Smooth muscle cell (in vitro differentiated cells): ENCODE measurements around the gene CDKN1C. TPM values are rescaled to one million over a fixed set of nuclear protein-coding genes. Genes with fewer than 3 reads are reported as not detected.

ENCODE experiments used
- DNase-seq: peaks from one replicate; lab custom pipeline; 2025; ENCODE audit not compliant: unreplicated experiment; lab: John Stamatoyannopoulos, UW
- H2AFZ ChIP-seq: fragments of 200-600 bp; sonication (generic); 2 replicates; pipeline ENCODE4 v1.6.0; 2016; ENCODE audit warnings: antibody characterized with exemption, low read depth, mild to moderate bottlenecking
- H3F3A ChIP-seq: fragments of 200-600 bp; sonication (generic); 2 replicates; pipeline ENCODE4 v1.6.0; 2017; ENCODE audit warnings: antibody characterized with exemption, low read depth
- H3K27ac ChIP-seq: fragments of 200-600 bp; sonication (generic); 2 replicates; pipeline ENCODE4 v1.5.1; 2016; ENCODE audit warnings: low read depth, mild to moderate bottlenecking
- H3K27me3 ChIP-seq: fragments of 200-600 bp; sonication (generic); 2 replicates; pipeline ENCODE4 v1.6.1; 2016; ENCODE audit warnings: low read depth, mild to moderate bottlenecking
- H3K36me3 ChIP-seq: fragments of 200-600 bp; sonication (generic); 2 replicates; pipeline ENCODE4 v1.5.1; 2016; ENCODE audit warnings: low read depth
- H3K4me1 ChIP-seq: fragments of 200-600 bp; sonication (generic); 2 replicates; pipeline ENCODE4 v1.5.1; 2016; ENCODE audit warnings: low read depth
- H3K4me2 ChIP-seq: fragments of 200-600 bp; sonication (generic); 2 replicates; pipeline ENCODE4 v1.6.0; 2016; ENCODE audit warnings: mild to moderate bottlenecking
- H3K4me3 ChIP-seq: fragments of 200-600 bp; sonication (generic); 2 replicates; pipeline ENCODE4 v1.5.1; 2016; ENCODE audit warnings: mild to moderate bottlenecking
- H3K79me2 ChIP-seq: fragments of 200-600 bp; sonication (generic); 2 replicates; pipeline ENCODE4 v1.6.0; 2016; ENCODE audit warnings: low read depth, mild to moderate bottlenecking
- H3K9ac ChIP-seq: fragments of 200-600 bp; sonication (generic); 2 replicates; pipeline ENCODE4 v1.6.0; 2016; ENCODE audit warnings: low read depth
- H3K9me3 ChIP-seq: fragments of 200-600 bp; sonication (generic); replicated peaks from 2 replicates; pipeline ENCODE4 v1.5.1; 2016; ENCODE audit warnings: low read depth
- H4K20me1 ChIP-seq: fragments of 200-600 bp; sonication (generic); 2 replicates; pipeline ENCODE4 v1.6.0; 2016; ENCODE audit warnings: low read depth
- WGBS: methylation state at CpG from one replicate; pipeline ENCODE4 v1.1.7; 2016; ENCODE audit warnings: low lambda C conversion rate; 5-methylcytosine and 5-hydroxymethylcytosine counted together
- polyA plus RNA-seq: library from polyadenylated mRNA; unstranded; fragments of >200 nt; fragmentation: Nextera tagmentation; extraction: Ambion mirVana; gene quantifications from 2 replicates; pipeline ENCODE4 v1.2.1, GENCODE V29; 2016
- total RNA-seq: library from RNA; depleted of rRNA; stranded (reverse); fragments of >200 nt; gene quantifications from 2 replicates; pipeline ENCODE4 v1.2.3, GENCODE V29; 2014
- TF ChIP-seq, protein P1 (sequence below): fragments of 200-600 bp; sonication (generic); IDR thresholded peaks from 2 replicates; pipeline ENCODE4 v1.5.1; 2017; ENCODE audit warnings: borderline replicate concordance, mild to moderate bottlenecking, antibody characterized with exemption; ENCODE audit not compliant: insufficient read depth, poor library complexity, severe bottlenecking

CDKN1C gene
- total and polyA plus RNA-seq, 2 experiments from 2014 or later, result 171 to 392 TPM

DNA sequence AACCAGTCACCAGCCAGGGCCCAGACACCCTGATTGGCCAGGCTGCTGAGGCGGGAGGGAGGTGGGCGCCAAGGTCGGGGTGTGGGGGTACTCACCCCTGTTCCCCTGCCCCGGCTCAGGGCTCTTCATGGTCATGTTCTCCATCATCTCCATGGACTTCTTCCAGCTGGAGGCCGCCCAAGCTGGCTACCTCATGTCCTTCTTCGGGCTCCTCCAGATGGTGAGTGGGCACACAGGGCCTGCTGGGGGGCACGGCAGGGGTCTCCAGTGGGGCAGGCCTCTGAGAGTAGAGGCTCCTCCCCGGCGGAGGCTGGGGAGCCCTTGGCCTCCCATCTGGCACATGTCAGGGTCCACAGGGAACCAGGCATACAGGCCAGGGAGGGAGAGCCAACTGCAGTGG is 33.6 kb upstream of the CDKN1C start:
- 94% methylated on average over 7 of the region's 9 CpGs for WGBS
- H3K4me3 ChIP-seq, result no peak overlapping the region
- no peaks in the 10 kb centered on the region for H3K27me3 ChIP-seq
- DNase-seq, result no peak
- no peaks in the 10 kb centered on the region for H3K9me3 ChIP-seq
- no peaks in the 10 kb centered on the region for H3K79me2 ChIP-seq
- no peak overlapping the region for H3K9ac ChIP-seq
- TF ChIP-seq, protein P1, sequence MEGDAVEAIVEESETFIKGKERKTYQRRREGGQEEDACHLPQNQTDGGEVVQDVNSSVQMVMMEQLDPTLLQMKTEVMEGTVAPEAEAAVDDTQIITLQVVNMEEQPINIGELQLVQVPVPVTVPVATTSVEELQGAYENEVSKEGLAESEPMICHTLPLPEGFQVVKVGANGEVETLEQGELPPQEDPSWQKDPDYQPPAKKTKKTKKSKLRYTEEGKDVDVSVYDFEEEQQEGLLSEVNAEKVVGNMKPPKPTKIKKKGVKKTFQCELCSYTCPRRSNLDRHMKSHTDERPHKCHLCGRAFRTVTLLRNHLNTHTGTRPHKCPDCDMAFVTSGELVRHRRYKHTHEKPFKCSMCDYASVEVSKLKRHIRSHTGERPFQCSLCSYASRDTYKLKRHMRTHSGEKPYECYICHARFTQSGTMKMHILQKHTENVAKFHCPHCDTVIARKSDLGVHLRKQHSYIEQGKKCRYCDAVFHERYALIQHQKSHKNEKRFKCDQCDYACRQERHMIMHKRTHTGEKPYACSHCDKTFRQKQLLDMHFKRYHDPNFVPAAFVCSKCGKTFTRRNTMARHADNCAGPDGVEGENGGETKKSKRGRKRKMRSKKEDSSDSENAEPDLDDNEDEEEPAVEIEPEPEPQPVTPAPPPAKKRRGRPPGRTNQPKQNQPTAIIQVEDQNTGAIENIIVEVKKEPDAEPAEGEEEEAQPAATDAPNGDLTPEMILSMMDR, result no peak
- no peak overlapping the region for H2AFZ ChIP-seq
- H3K4me1 ChIP-seq, result no peaks in the 10 kb centered on the region
- H3F3A ChIP-seq, result no peaks in the 10 kb centered on the region
- no peak overlapping the region for H3K4me2 ChIP-seq
- no peaks in the 10 kb centered on the region for H4K20me1 ChIP-seq
- no peaks in the 10 kb centered on the region for H3K36me3 ChIP-seq
- H3K27ac ChIP-seq, result no peak overlapping the region

DNA sequence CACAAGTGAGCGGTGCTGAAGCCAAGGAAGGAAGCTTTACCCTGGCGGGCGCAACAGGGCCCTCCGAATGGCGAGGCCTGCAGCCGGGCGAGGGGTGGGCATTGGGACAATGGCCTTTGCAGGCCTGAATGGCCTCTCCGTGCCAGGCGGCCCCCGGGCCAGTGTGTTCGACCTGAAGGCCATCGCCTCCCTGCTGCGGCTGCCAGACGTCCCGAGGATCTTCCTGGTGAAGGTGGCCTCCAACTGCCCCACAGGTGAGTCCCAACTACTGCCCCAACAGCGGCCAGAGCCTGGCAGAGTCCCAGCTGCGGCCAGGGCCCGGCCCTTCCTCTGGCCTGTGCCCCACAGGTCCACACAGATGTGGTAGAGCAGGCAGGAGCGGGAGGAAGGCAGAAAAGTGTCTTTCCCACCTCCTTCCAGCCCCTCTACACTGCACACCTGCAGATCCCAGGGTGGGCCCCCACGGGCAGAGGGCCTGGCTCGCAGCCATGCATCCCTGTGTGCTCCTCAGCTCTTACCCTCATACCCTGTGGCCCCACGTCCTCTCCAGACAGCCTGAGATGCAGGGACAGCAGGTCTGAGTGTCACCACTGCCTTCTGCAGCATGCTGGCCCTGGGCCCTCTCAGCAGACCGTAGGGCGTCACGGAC is 32.4 kb upstream of the CDKN1C start:
- 91% methylated on average over 25 of the region's 25 CpGs for WGBS

DNA sequence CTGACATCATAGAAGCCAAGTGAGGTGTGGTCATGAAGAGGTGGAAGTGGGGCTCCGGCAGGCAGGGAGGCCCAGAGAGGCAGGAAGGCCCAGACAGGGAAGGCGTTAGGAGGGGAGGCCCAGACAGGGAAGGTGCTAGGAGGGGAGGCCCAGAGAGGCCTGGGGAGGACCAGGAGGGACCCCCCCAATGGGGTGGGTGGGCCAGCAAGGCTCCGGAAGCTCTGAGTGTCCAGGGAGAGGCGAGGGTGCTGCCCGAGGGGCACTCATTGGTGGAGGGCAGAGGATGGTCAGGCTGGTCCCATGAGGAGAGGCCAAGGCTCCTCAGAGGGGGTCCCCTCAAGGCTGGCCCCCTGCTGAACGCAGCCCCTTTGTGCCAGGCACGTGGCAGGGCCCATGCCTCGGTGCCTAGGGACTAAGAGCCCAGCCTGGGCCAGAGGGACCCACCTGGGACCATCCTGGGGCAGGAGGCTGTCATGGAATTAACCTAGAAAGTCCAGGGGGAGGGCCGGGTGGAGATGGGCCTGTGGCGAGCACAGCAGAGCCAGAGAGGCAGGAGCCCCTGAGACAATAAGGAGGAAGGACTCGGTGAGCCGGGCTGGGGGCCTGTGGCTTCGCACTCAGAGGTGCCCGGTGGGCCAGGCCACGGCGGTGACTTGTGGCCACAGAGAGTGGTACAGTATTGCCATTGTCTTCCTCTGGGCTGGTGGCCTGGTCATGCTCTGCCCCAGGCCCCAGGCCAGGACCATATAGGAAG is 31.5 kb upstream of the CDKN1C start:
- H3K4me3 ChIP-seq, result no peak overlapping the region
- no peak overlapping the region for H2AFZ ChIP-seq
- no peaks in the 10 kb centered on the region for H3K36me3 ChIP-seq
- no peaks in the 10 kb centered on the region for H3K9me3 ChIP-seq
- peaks cover 13% of the 10 kb centered on the region for H3K4me1 ChIP-seq
- H4K20me1 ChIP-seq, result no peaks in the 10 kb centered on the region
- 94% methylated on average over 16 of the region's 16 CpGs for WGBS
- H3K79me2 ChIP-seq, result no peaks in the 10 kb centered on the region
- no peaks in the 10 kb centered on the region for H3K27me3 ChIP-seq
- no peak overlapping the region for H3K9ac ChIP-seq
- no peaks in the 10 kb centered on the region for H3F3A ChIP-seq
- no peak overlapping the region for H3K27ac ChIP-seq
- no peak for DNase-seq
- TF ChIP-seq, protein P1, result no peak
- no peak overlapping the region for H3K4me2 ChIP-seq

More for the DNA sequence above, 32.4 kb upstream of the CDKN1C start:
- Histone ChIP-seq H3K79me2 (no peaks in the 10 kb centered on the region), H2AFZ (no peak overlapping the region), H3K4me3 (no peak overlapping the region), H3K9ac (no peak overlapping the region), H3K9me3 (no peaks in the 10 kb centered on the region), H3F3A (no peaks in the 10 kb centered on the region), H3K4me2 (no peak overlapping the region), H3K27ac (no peak overlapping the region), H4K20me1 (no peaks in the 10 kb centered on the region), H3K4me1 (peaks cover 5% of the 10 kb centered on the region), H3K27me3 (no peaks in the 10 kb centered on the region), H3K36me3 (no peaks in the 10 kb centered on the region)
- TF ChIP-seq, protein P1, result no peak
- no peak for DNase-seq
